Measurements from ENCODE around the gene FKBP14. TPM values are rescaled to one million over a fixed set of nuclear protein-coding genes. Genes with fewer than 3 reads are reported as not detected.

FKBP14 gene
- total and polyA plus RNA-seq, 9 of the 15 experiments (the other 6 are each of a cell fraction or from before 2014, with no cell fraction given), result 5.3 to 27.9 (median 14.3) TPM

- peak in 1 of 3 experiments; percentile 2; a peak in 1 of 6 replicates for TF ChIP-seq CTCF (IDR thresholded peaks at IDR 0.05 in 2 of 3, conservative IDR thresholded peaks at IDR 0.05 in 1 of 3; ENCODE audit: insufficient read depth in 2 of 3, low read depth in 1 of 3, low read length in 3 of 3)
- TF ChIP-seq JUNB (CRISPR knock-in tag; conservative IDR thresholded peaks at IDR 0.05), result no peak
- no peak for TF ChIP-seq HINFP (tag; conservative IDR thresholded peaks at IDR 0.05; ENCODE audit: low read depth)
- no peak for TF ChIP-seq CREBBP (IDR thresholded peaks at IDR 0.05; ENCODE audit: low read depth, low read length)
- no peak for TF ChIP-seq COPS2 (conservative IDR thresholded peaks at IDR 0.05)
- TF ChIP-seq TSC22D4 (tag; IDR thresholded peaks at IDR 0.05), result no peak
- peak; percentile 24 for TF ChIP-seq BRD9 (IDR thresholded peaks at IDR 0.05; ENCODE audit: low read depth, partially characterized antibody)
- TF ChIP-seq RREB1 (CRISPR knock-in tag; IDR thresholded peaks at IDR 0.05), result no peak
- no peak for TF ChIP-seq DDX20 (tag; IDR thresholded peaks at IDR 0.05; ENCODE audit: low read depth)
- TF ChIP-seq SRSF1 (IDR thresholded peaks at IDR 0.05; ENCODE audit: low read depth, low read length), result no peak
- TF ChIP-seq MNT (conservative IDR thresholded peaks at IDR 0.05), result peak; percentile 78 to 92
- TF ChIP-seq MAX (CRISPR knock-in tag; IDR thresholded peaks at IDR 0.05), result peak; percentile 24; the same call in 1 of the 2 replicates
- 0 out of 2 replicates have a peak, but pooled peaks have one; percentile 7 for TF ChIP-seq KLF16 (IDR thresholded peaks at IDR 0.05)
- TF ChIP-seq ZNF780A (CRISPR knock-in tag; IDR thresholded peaks at IDR 0.05), result no peak
- no peak for TF ChIP-seq SLC30A9 (CRISPR knock-in tag; IDR thresholded peaks at IDR 0.05)
- TF ChIP-seq ZNF830 (CRISPR knock-in tag; IDR thresholded peaks at IDR 0.05), result no peak
Observed at GRCh38 chr7:30026229-30027064, at the start of gene FKBP14 (continued).
